Right cardiac atrium (tissue), 5 donors: ENCODE measurements around the gene CHCHD5. TPM values are rescaled to one million over a fixed set of nuclear protein-coding genes. Genes with fewer than 3 reads are reported as not detected.
"Not testable (repeated sequence)": the region's sequence is repeated elsewhere in the genome, so short reads cannot be mapped to it uniquely, and the experiment has no call there.

Experiments used
- ATAC-seq, 2 donors: fragments of 200-7000 bp; cut with Tn5 transposase; one replicate each; pipeline versions ENCODE4 v1.8.0 to v1.9.1; 2020; ENCODE audit warnings: moderate library complexity in 2 of 2, mild to moderate bottlenecking in 1 of 2
- DNase-seq, 3 donors: peaks; one replicate each; pipeline ENCODE4 v3.0.0-alpha.2; 2020
- H3K27ac ChIP-seq: one replicate; pipeline ENCODE4 v1.5.1; 2013; ENCODE audit warnings: mild to moderate bottlenecking, low read length, control low read depth, moderate library complexity
- H3K27me3 ChIP-seq: one replicate; pipeline ENCODE4 v1.6.1; 2013; ENCODE audit not compliant: control insufficient read depth, insufficient read depth
- H3K4me1 ChIP-seq: one replicate; pipeline ENCODE4 v1.6.1; 2013; ENCODE audit warnings: low read length; ENCODE audit not compliant: control insufficient read depth, insufficient read depth
- H3K4me3 ChIP-seq: one replicate; pipeline ENCODE4 v1.5.1; 2013; ENCODE audit warnings: low read length, control low read depth
- H3K9me3 ChIP-seq: one replicate; pipeline ENCODE4 v1.6.1; 2013; ENCODE audit warnings: low read length; ENCODE audit not compliant: control insufficient read depth
- WGBS: extraction: QIAGEN DNeasy Blood & Tissue Kit; methylation state at CpG from one replicate; pipeline ENCODE4 v1.1.7; 2013; 5-methylcytosine and 5-hydroxymethylcytosine counted together
- intact Hi-C, 4 donors: fragments of 100-400 bp; cut with DNase I; formaldehyde crosslinking; loops; one replicate each; pipeline versions ENCODE4 v1.11.0 to v1.14.0; 2022 to 2023
- polyA plus RNA-seq: library from polyadenylated mRNA; stranded (reverse); fragments of 200-250 nt; gene quantifications from one replicate; pipeline ENCODE4 v1.2.3, GENCODE V29; 2013
- total RNA-seq, 4 donors: library from RNA; stranded (reverse); fragmentation: NEBNext Ultra II Directional; extraction: Animal tissue kit (Norgen Biotek cat#: 25700); gene quantifications; one replicate each; pipeline ENCODE4 v1.2.1, GENCODE V29; 2021
- donor health status: healthy with polysubstance abuse.
- donor health status: DM: no; HTN: yes; CAD: no.
- donor health status: DM: no; HTN: no; CAD: no.
- donor health status: DM: no; HTN: yes; CAD: no; lungs with severe emphysema.
- donor health status: DM: yes; HTN: yes; CAD: no.

The CHCHD5 gene
- total and polyA plus RNA-seq, 5 donors: 26.5 to 37.2 (median 30.7) TPM

DNA sequence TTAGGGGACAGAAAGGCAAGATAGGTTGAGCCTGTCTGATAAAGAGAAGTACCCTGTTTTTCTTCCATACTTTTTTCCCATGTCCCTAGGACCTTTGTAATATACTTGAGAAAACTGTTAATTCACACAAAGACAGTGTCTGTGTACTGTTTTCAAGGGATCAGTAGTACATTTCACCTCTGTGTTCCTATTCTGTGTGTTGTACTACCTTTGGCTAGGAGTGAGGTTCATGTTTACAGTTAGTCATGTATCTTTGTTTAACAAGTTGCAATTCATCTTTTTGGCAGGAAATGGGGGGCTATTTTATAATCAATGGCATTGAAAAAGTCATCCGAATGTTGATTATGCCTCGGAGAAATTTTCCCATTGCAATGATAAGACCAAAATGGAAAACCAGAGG is 35.4 kb upstream of the CHCHD5 start:
- Histone ChIP-seq H3K4me3 (no peak overlapping the region), H3K27me3 (no peaks in the 10 kb centered on the region), H3K27ac (no peak overlapping the region), H3K9me3 (no peaks in the 10 kb centered on the region), H3K4me1 (no peaks in the 10 kb centered on the region)
- DNase-seq: no peak
- intact Hi-C loops: no loop called here
- ATAC-seq: no peak
- 94% methylated on average over 2 of the region's 2 CpGs for whole genome bisulfite sequencing

GRCh38 chr2:112566104-112566503 is 18.3 kb upstream of the CHCHD5 start:
- Histone ChIP-seq H3K27me3 (no peaks in the 10 kb centered on the region), H3K27ac (no peak overlapping the region), H3K4me1 (no peaks in the 10 kb centered on the region), H3K4me3 (no peak overlapping the region), H3K9me3 (no peaks in the 10 kb centered on the region)
- ATAC-seq: no peak
- WGBS: 82% methylated on average over 3 of the region's 3 CpGs
- DNase-seq: no peak
- intact Hi-C loops: no loop called here

GRCh38 chr2:112566508-112566907 is 17.9 kb upstream of the CHCHD5 start:
- DNase-seq, H3K9me3 ChIP-seq, ATAC-seq, H3K27ac ChIP-seq, H3K4me3 ChIP-seq, H3K27me3 ChIP-seq, intact Hi-C loops, H3K4me1 ChIP-seq: not testable (repeated sequence)
- WGBS: 98% methylated on average over 5 of the region's 5 CpGs

GRCh38 chr2:112572005-112572404 is 12.4 kb upstream of the CHCHD5 start:
- H3K9me3 ChIP-seq: no peaks in the 10 kb centered on the region
- H3K27ac ChIP-seq: no peak overlapping the region
- H3K4me1 ChIP-seq: no peaks in the 10 kb centered on the region
- no peaks in the 10 kb centered on the region for H3K27me3 ChIP-seq
- ATAC-seq: no peak
- intact Hi-C loops: no loop called here
- no peak overlapping the region for H3K4me3 ChIP-seq
- 83% methylated on average over 7 of the region's 7 CpGs for WGBS
- no peak for DNase-seq

- Histone ChIP-seq H3K27me3 (no peaks in the 10 kb centered on the region), H3K4me3 (no peak overlapping the region), H3K9me3 (no peaks in the 10 kb centered on the region), H3K4me1 (no peaks in the 10 kb centered on the region), H3K27ac (no peak overlapping the region)
- intact Hi-C loops: no loop called here
- ATAC-seq (no peak), DNase-seq (no peak)
- 39% methylated on average over 5 of the region's 5 CpGs for WGBS
Measured at GRCh38 chr2:112577756-112578155, 6.7 kb upstream of the CHCHD5 start.

DNA sequence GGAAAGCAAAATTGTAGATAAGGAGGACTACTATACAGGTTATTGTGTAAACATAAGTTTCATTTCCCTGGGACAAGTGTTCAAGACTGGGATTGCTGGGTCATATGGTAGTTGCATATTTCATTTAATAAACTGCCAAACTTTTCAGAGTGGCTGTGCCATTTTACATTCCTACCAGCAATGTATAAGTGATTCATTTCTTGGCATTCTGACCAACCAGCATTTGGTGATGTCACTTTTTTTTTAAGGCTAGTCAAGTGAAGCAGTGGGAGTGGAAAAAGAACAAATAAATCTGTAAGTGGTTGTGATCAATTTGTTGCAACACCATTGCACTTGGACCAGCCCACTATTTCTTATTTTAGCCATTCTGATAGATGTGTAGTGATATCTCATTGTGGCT is 5.2 kb upstream of the CHCHD5 start:
- intact Hi-C loops: no loop called here

GRCh38 chr2:112580084-112580483 is 4.3 kb upstream of the CHCHD5 start:
- intact Hi-C loops: loop anchor here in 1 of 4 donors (5.0 kb wide), 1 partner anchor 98 kb away; the partner anchor contains the start of gene TTL
- Histone ChIP-seq H3K4me1 (peaks cover under 1% of the 10 kb centered on the region), H3K27me3 (no peaks in the 10 kb centered on the region), H3K4me3 (no peak overlapping the region), H3K9me3 (no peaks in the 10 kb centered on the region), H3K27ac (no peak overlapping the region)
- ATAC-seq (no peak), DNase-seq (no peak)
- 92% methylated on average over 7 of the region's 7 CpGs for WGBS

More for the DNA sequence above, 5.2 kb upstream of the CHCHD5 start:
- no peaks in the 10 kb centered on the region for H3K9me3 ChIP-seq
- H3K4me3 ChIP-seq: no peak overlapping the region
- no peaks in the 10 kb centered on the region for H3K27me3 ChIP-seq
- ATAC-seq (no peak), DNase-seq (no peak)
- H3K27ac ChIP-seq: no peak overlapping the region
- no peaks in the 10 kb centered on the region for H3K4me1 ChIP-seq

GRCh38 chr2:112582314-112582746 is 2.1 kb upstream of the CHCHD5 start:
- Histone ChIP-seq H3K9me3 (no peaks in the 10 kb centered on the region), H3K27ac (no peak overlapping the region), H3K27me3 (no peaks in the 10 kb centered on the region), H3K4me1 (peaks cover 5% of the 10 kb centered on the region), H3K4me3 (no peak overlapping the region)
- no peak for DNase-seq
- WGBS: 39% methylated on average over 10 of the region's 10 CpGs
- intact Hi-C loops: loop anchor here in 1 of 4 donors (5.0 kb wide), 1 partner anchor 100 kb away; the partner anchor contains the start of gene TTL
- no peak for ATAC-seq

- DNase-seq (no peak), ATAC-seq (peak in 1 of 2 donors; percentile 3)
- peaks cover 7% of the 10 kb centered on the region for H3K4me1 ChIP-seq
- H3K27ac ChIP-seq: peak overlapping the region; percentile 83
- no peaks in the 10 kb centered on the region for H3K27me3 ChIP-seq
- intact Hi-C loops: loop anchor here in 1 of 4 donors (5.0 kb wide), 1 partner anchor 101 kb away; the partner anchor contains the start of gene TTL
- no peaks in the 10 kb centered on the region for H3K9me3 ChIP-seq
- 33% methylated on average over 19 of the region's 19 CpGs for WGBS
- peak overlapping the region; percentile 85 for H3K4me3 ChIP-seq
Measured at GRCh38 chr2:112583497-112584133, 794 bp upstream of the CHCHD5 start.

DNA sequence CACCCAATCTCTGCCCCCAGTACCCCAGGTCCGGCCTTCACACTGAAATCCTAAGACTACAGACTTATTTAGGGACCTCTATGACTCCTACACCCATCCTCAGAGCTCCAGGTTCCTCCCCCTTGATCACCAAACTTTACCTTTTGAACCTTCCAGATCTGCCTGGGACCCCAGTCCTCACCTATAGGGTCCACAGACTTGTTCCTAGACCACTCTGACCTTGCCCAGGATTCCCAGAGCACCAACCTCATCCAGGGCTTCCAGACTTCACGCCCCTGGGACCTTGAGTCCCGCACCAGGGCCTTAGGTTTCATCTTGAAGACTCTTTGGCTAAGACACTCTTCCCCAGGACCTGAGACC is 462 bp downstream of the CHCHD5 start:
- intact Hi-C loops: loop anchor here in 1 of 4 donors (5.0 kb wide), 1 partner anchor 103 kb away; the partner anchor contains the start of gene TTL

GRCh38 chr2:112585400-112585799 is 991 bp downstream of the CHCHD5 start:
- Histone ChIP-seq H3K9me3 (no peaks in the 10 kb centered on the region), H3K4me1 (peaks cover 7% of the 10 kb centered on the region), H3K27me3 (no peaks in the 10 kb centered on the region), H3K27ac (peak overlapping the region; percentile 99), H3K4me3 (peak overlapping the region; percentile 85)
- DNase-seq: no peak
- intact Hi-C loops: no loop called here
- 97% methylated on average over 3 of the region's 3 CpGs for WGBS
- no peak for ATAC-seq

More for the DNA sequence above, 462 bp downstream of the CHCHD5 start:
- Histone ChIP-seq H3K27ac (peak overlapping the region; percentile 99), H3K4me3 (peak overlapping the region; percentile 85), H3K27me3 (no peaks in the 10 kb centered on the region), H3K4me1 (peaks cover 7% of the 10 kb centered on the region), H3K9me3 (no peaks in the 10 kb centered on the region)
- WGBS: 63% methylated on average over 3 of the region's 3 CpGs
- DNase-seq (no peak), ATAC-seq (no peak)
